H1 (cell line): ENCODE results near the gene TUBB2B. TPM values are rescaled to one million over a fixed set of nuclear protein-coding genes. Genes with fewer than 3 reads are reported as not detected.

Experiments used
- CREB1 ChIP-seq: IDR thresholded peaks from 2 replicates; pipeline ENCODE4 v1.6.1; 2012; ENCODE audit warnings: inconsistent platforms
- PHF8 ChIP-seq: fragments of 200-600 bp; sonication (generic); conservative IDR thresholded peaks from 2 replicates; pipeline ENCODE4 v1.7.1; 2012; ENCODE audit warnings: low read depth, mild to moderate bottlenecking, inconsistent platforms, low read length, moderate library complexity
- polyA plus RNA-seq, 7 experiments: library from polyadenylated mRNA; depleted of rRNA in 3 of 7; stranded (reverse) in 5 of 7; unstranded in 2 of 7; fragments of >200 nt in 5 of 7; fragments of 200-250 nt in 2 of 7; gene quantifications; 1 replicate in 5 of 7; 2 replicates in 1 of 7; 4 replicates in 1 of 7; pipeline versions ENCODE4 v1.2.1 to v1.2.3, GENCODE V29; 2011 to 2013; ENCODE audit warnings: missing spikeins in 2 of 7, mixed read lengths in 2 of 7
- total RNA-seq: library from RNA; stranded (reverse); fragmentation: NEBNext Ultra II Directional; extraction: Animal tissue kit (Norgen Biotek cat#: 25700); gene quantifications from 2 replicates; pipeline ENCODE4 v1.2.1, GENCODE V29; 2021

TUBB2B gene
- total and polyA plus RNA-seq, 2 of the 8 experiments (the other 6 are each of a cell fraction or from before 2014, with no cell fraction given) = 612 to 722 TPM

- TF ChIP-seq PHF8 (no peak), CREB1 (no peak)
Observed at GRCh38 chr6:3245216-3245615, 17.8 kb upstream of the TUBB2B start (continued).
